GM12878 (cell line): ENCODE results near the gene BIRC7. TPM values are rescaled to one million over a fixed set of nuclear protein-coding genes. Genes with fewer than 3 reads are reported as not detected.
A peak's percentile ranks its signal among the peaks of the same experiment; 100 is the strongest.

ENCODE experiments used
- ATF3 ChIP-seq: IDR thresholded peaks from 2 replicates; pipeline ENCODE4 v1.6.1; 2011; ENCODE audit warnings: low read depth, mild to moderate bottlenecking, low read length, moderate library complexity, borderline replicate concordance; ENCODE audit errors: extremely low read depth
- BCLAF1 ChIP-seq: fragments of 450-650 bp; IDR thresholded peaks from 2 replicates; pipeline ENCODE4 v1.6.1; 2017; ENCODE audit warnings: antibody characterized with exemption, mild to moderate bottlenecking, moderate library complexity
- CHD4 ChIP-seq: fragments of 200-600 bp; sonication (generic); IDR thresholded peaks from 2 replicates; pipeline ENCODE4 v1.6.1; 2016; ENCODE audit warnings: mild to moderate bottlenecking
- E4F1 ChIP-seq: fragments of 450-650 bp; IDR thresholded peaks from 2 replicates; pipeline ENCODE4 v1.6.1; 2018; ENCODE audit warnings: borderline replicate concordance, mild to moderate bottlenecking; ENCODE audit not compliant: partially characterized antibody
- EGR1 ChIP-seq, 2 experiments: IDR thresholded peaks; 1 replicate in 1 of 2; 2 replicates in 1 of 2; pipeline ENCODE4 v1.6.1; 2011 to 2012; ENCODE audit warnings: low read depth in 2 of 2, low read length in 2 of 2, borderline replicate concordance in 1 of 2, mild to moderate bottlenecking in 1 of 2, moderate library complexity in 1 of 2
- FOXK2 ChIP-seq: fragments of 450-650 bp; IDR thresholded peaks from 2 replicates; pipeline ENCODE4 v1.6.1; 2017; ENCODE audit warnings: mild to moderate bottlenecking, moderate library complexity
- GATAD2B ChIP-seq: fragments of 450-650 bp; conservative IDR thresholded peaks from 2 replicates; pipeline ENCODE4 v1.6.1; 2017; ENCODE audit warnings: low read depth, mild to moderate bottlenecking, moderate library complexity
- HDAC6 ChIP-seq: fragments of 200-600 bp; sonication (generic); IDR thresholded peaks from one replicate; pipeline ENCODE4 v1.8.0; 2017; ENCODE audit warnings: antibody characterized with exemption; ENCODE audit not compliant: unreplicated experiment
- HDGF ChIP-seq: fragments of 450-650 bp; IDR thresholded peaks from 2 replicates; pipeline ENCODE4 v1.6.1; 2016; ENCODE audit warnings: antibody characterized with exemption
- IKZF1 ChIP-seq: fragments of 450-650 bp; conservative IDR thresholded peaks from 2 replicates; pipeline ENCODE4 v1.6.1; 2017; ENCODE audit warnings: antibody characterized with exemption, mild to moderate bottlenecking
- IRF5 ChIP-seq: fragments of 450-650 bp; IDR thresholded peaks from 2 replicates; pipeline ENCODE4 v1.6.1; 2017; ENCODE audit warnings: borderline replicate concordance
- MYB ChIP-seq: fragments of 150-350 bp; IDR thresholded peaks from 2 replicates; pipeline ENCODE4 v1.6.1; 2014; ENCODE audit warnings: mild to moderate bottlenecking, low read depth, low read length, borderline replicate concordance
- NR2C1 ChIP-seq: fragments of 450-650 bp; IDR thresholded peaks from 2 replicates; pipeline ENCODE4 v1.6.1; 2017; ENCODE audit warnings: antibody characterized with exemption, mild to moderate bottlenecking, moderate library complexity
- RCOR1 ChIP-seq: conservative IDR thresholded peaks from 2 replicates; pipeline ENCODE4 v1.6.1; 2012; ENCODE audit warnings: low read depth, low read length, improper control_type of control experiment
- RFX5 ChIP-seq: IDR thresholded peaks from 2 replicates; pipeline ENCODE4 v1.6.1; 2011; ENCODE audit warnings: low read depth, low read length, improper control_type of control experiment
- SMC3 ChIP-seq: IDR thresholded peaks from 2 replicates; pipeline ENCODE4 v1.6.1; 2011; ENCODE audit warnings: low read length, improper control_type of control experiment, borderline replicate concordance
- SREBF2 ChIP-seq: IDR thresholded peaks from 2 replicates; pipeline ENCODE4 v1.6.1; 2012; ENCODE audit warnings: mild to moderate bottlenecking, low read length
- STAT1 ChIP-seq: fragments of 450-650 bp; conservative IDR thresholded peaks from 2 replicates; pipeline ENCODE4 v1.6.1; 2014; ENCODE audit warnings: antibody characterized with exemption, mild to moderate bottlenecking
- TAF1 ChIP-seq: IDR thresholded peaks from 2 replicates; pipeline ENCODE4 v1.6.1; 2011; ENCODE audit warnings: mild to moderate bottlenecking, low read depth, low read length, borderline replicate concordance
- TARDBP ChIP-seq: IDR thresholded peaks from 2 replicates; pipeline ENCODE4 v1.6.1; 2016; ENCODE audit warnings: borderline replicate concordance
- TCF12 ChIP-seq: IDR thresholded peaks from 2 replicates; pipeline ENCODE4 v1.6.1; 2011; ENCODE audit warnings: low read depth, mild to moderate bottlenecking, low read length
- USF2 ChIP-seq: IDR thresholded peaks from 2 replicates; pipeline ENCODE4 v1.6.1; 2011; ENCODE audit warnings: low read depth, low read length, improper control_type of control experiment, borderline replicate concordance
- polyA plus RNA-seq, 11 experiments: library from polyadenylated mRNA; depleted of rRNA in 4 of 11; unstranded in 6 of 11; stranded (reverse) in 5 of 11; fragments of >200 nt; fragmentation: Nextera tagmentation in 4 of 11; fragmentation: Illumina TruSeq in 1 of 11; extraction: Ambion mirVana in 4 of 11; extraction: Trizol in 1 of 11; gene quantifications; 1 replicate in 1 of 11; 2 replicates in 10 of 11; pipeline versions ENCODE4 v1.2.1 to v1.2.3, GENCODE V29; 2011 to 2016; ENCODE audit warnings: inconsistent platforms in 2 of 11, missing spikeins in 2 of 11, low read depth in 1 of 11
- total RNA-seq, 4 experiments: library from RNA; depleted of rRNA in 3 of 4; stranded (reverse); fragments of >200 nt in 3 of 4; fragmentation: Illumina TruSeq in 1 of 4; extraction: Trizol in 1 of 4; gene quantifications; 2 replicates each; pipeline versions ENCODE4 v1.2.1 to v1.2.3, GENCODE V29; 2013 to 2021

The BIRC7 gene
- total and polyA plus RNA-seq, 10 of the 15 experiments (the other 5 are each of a cell fraction or from before 2014, with no cell fraction given): 0.31 TPM; not detected in 9

- TF ChIP-seq E4F1 (no peak), GATAD2B (peak; percentile 91), SREBF2 (no peak), NR2C1 (peak; percentile 34; the same call in 1 of the 2 replicates), IRF5 (no peak), MYB (no peak), FOXK2 (no peak), SMC3 (no peak), RFX5 (no peak), USF2 (no peak), HDAC6 (no peak), IKZF1 (peak; percentile 79), EGR1 (IDR thresholded peaks at IDR 0.05; ENCODE audit: borderline replicate concordance in 1 of 2, low read depth in 2 of 2, low read length in 2 of 2) (peak in 1 of 2 experiments; percentile 47; a peak in 1 of 3 replicates), TCF12 (no peak), BCLAF1 (no peak), HDGF (no peak), TARDBP (no peak), ATF3 (no peak), RCOR1 (no peak), CHD4 (no peak), STAT1 (no peak), TAF1 (peak; percentile 36; the same call in 1 of the 2 replicates)
Measured at GRCh38 chr20:63272105-63273058, 36.7 kb downstream of the BIRC7 start, which contains the start of gene ARFGAP1 (continued).
